Stimulated activated naive CD8-positive, alpha-beta T cell treated with anti-CD3 and anti-CD28 coated beads, Interleukin-15, Interleukin-2, amounts not matched to agents 100 U/mL and 50 U/mL, for 24 hours (primary cell): ENCODE measurements around the gene OR1K1.
A peak's percentile ranks its signal among the peaks of the same experiment; 100 is the strongest.
"Not testable (repeated sequence)": the region's sequence is repeated elsewhere in the genome, so short reads cannot be mapped to it uniquely, and the experiment has no call there.

Experiments
- ATAC-seq: fragments of 150-1000 bp; cut with Tn5 transposase; one replicate; pipeline ENCODE4 v1.10.0; 2021
- DNase-seq: peaks from one replicate; pipeline ENCODE4 v3.0.0; 2021

The OR1K1 gene

DNA sequence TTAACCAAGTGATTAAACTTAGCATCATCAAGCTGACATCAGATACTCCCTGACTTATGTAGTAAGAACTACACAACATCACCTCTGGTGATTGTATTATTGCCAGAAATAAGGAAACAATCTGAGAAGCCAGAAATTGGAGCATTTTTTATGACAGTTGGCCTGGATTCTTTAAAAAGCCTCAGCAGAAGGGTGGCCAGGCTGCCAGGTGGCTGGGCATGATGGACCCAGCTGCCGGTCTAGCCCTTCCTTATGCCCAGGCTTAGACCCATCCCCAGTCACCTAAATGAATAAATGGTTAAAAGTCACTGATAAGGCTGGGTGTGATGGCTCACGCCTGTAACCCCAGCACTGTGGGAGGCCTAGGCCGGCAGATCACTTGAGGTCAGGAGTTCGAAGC is 12.8 kb downstream of the OR1K1 start:
- no peak for DNase-seq
- no peak for ATAC-seq

DNA sequence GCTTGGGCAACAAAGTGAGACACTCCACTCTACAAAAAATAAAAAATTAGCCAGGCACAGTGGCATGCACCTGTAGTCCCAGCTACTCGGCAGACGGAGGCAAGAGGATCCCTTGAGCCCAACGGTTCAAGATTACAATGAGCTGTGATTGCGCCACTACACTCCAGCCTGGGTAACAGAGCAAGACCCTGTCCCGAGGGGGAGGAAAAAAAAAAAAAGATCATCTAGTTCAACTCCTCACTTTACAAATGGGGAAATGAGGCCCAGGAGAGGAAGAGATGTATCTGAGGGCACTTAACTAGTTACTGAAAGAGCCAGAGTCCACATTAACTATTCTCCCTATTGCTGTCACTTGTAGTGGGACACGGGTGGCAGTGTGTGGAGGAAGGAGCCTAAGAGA is 14.6 kb downstream of the OR1K1 start:
- no peak for DNase-seq
- no peak for ATAC-seq

DNA sequence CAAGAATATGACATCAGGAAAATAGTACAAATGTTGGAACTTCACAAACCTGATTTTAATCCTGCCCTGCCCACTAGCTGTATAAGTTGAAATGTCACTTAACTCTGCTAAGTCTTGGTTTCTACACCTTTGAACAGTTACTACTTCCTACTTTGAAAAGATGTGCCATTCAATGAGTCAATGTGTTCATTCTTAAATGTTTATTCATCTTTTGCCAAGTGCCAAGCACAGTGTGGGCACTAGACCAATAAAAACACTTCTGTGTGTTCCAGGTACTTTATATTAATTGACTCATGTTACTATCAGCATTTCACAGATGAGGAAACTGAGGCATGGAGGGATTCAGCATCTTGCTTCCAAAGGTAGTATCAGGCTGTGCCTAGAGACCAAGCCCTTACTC is 15.6 kb downstream of the OR1K1 start:
- DNase-seq (no peak), ATAC-seq (no peak)

GRCh38 chr9:122816163-122816867 is 16.4 kb downstream of the OR1K1 start:
- DNase-seq (peak; percentile 44), ATAC-seq (peak; percentile 78)

GRCh38 chr9:122819326-122819725 is 19.4 kb downstream of the OR1K1 start:
- ATAC-seq, result no peak
- no peak for DNase-seq

GRCh38 chr9:122819791-122820489 is 20.0 kb downstream of the OR1K1 start:
- ATAC-seq, result no peak

GRCh38 chr9:122820490-122820845 is 20.5 kb downstream of the OR1K1 start:
- ATAC-seq (no peak), DNase-seq (no peak)

More at GRCh38 chr9:122819791-122820489, 20.0 kb downstream of the OR1K1 start:
- DNase-seq, result no peak

GRCh38 chr9:122821278-122821943 is 21.5 kb downstream of the OR1K1 start:
- DNase-seq (no peak), ATAC-seq (no peak)

- ATAC-seq, result no peak
These were observed 22.1 kb downstream of the OR1K1 start for GRCh38 chr9:122822056-122822455.

DNA sequence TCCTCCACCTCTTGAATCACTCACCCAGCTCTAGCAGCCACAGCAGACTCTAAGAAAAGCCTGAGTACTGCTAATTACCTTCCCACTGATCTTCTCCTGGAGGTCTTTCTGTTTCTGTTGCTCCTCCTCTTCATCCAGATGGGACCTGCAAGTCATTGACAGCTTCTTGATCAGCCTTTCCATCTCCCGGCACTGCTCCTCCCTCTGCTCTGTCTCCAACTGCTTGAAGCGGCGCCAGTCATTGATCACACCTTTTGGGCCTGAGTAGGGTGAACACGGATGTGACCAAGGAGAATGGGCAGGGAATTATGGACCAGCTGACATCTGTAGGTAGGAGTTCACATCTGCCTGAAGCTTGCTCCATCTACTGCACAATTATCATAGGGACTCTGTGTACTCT is 23.0 kb downstream of the OR1K1 start:
- no peak for DNase-seq
- no peak for ATAC-seq

More at GRCh38 chr9:122822056-122822455, 22.1 kb downstream of the OR1K1 start:
- DNase-seq, result no peak

DNA sequence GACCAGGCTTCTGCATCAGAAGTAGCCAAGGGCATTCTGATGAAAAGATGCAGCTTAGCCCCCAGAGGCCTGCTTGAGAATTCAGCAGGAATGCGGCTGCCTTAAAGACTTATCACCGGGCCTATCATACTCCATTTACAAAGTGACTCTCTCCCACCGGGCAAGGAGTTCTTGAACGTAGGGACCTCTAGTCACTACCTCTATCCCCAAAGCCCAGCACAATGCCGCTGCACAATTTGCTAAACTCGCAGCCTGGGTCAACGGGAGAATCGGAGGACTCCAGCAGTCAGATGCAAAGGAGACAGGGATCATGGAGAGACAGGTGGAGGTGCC is 27.8 kb downstream of the OR1K1 start:
- DNase-seq, result no peak
- no peak for ATAC-seq

GRCh38 chr9:122828965-122829284 is 29.0 kb downstream of the OR1K1 start:
- DNase-seq, ATAC-seq: not testable (repeated sequence)

GRCh38 chr9:122832194-122832593 is 32.3 kb downstream of the OR1K1 start:
- no peak for ATAC-seq
- no peak for DNase-seq

GRCh38 chr9:122835313-122835731 is 35.4 kb downstream of the OR1K1 start:
- ATAC-seq (peak; percentile 59), DNase-seq (peak; percentile 21)

GRCh38 chr9:122837266-122837850 is 37.4 kb downstream of the OR1K1 start:
- DNase-seq, result no peak

DNA sequence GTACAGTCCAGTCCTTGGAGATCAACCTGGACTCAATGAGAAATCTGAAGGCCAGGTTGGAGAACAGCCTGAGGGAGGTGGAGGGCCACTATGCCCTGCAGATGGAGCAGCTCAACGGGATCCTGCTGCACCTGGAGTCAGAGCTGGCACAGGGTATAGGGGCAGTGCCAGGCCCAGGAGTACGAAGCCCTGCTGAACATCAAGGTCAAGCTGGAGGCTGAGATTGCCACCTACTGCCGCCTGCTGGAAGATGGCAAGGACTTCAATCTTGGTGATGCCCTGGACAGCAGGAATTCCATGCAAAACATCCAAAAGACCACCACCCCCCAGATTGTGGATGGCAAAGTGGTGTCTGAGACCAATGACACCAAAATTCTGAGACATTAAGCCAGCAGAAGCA is 38.5 kb downstream of the OR1K1 start:
- ATAC-seq, DNase-seq: not testable (repeated sequence)

More at GRCh38 chr9:122837266-122837850, 37.4 kb downstream of the OR1K1 start:
- ATAC-seq, result no peak

DNA sequence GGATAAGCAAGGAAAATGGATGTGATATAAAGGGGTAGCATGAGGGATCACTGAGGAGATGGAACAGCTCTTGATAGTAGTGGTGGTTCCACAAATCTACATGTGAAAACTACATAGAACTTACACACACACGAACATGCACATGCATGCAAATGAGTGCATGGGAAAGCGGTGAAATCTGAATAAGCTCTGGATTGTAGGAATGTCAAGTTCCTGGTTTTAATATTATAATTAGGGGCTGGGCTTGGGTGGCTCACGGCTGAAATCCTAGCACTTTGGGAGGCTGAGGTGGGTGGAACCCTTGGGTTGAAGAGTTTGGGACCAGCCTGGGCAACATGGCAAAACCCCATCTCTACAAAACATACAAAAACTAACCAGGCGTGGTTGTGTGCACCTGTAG is 41.6 kb downstream of the OR1K1 start:
- DNase-seq (no peak), ATAC-seq (no peak)

DNA sequence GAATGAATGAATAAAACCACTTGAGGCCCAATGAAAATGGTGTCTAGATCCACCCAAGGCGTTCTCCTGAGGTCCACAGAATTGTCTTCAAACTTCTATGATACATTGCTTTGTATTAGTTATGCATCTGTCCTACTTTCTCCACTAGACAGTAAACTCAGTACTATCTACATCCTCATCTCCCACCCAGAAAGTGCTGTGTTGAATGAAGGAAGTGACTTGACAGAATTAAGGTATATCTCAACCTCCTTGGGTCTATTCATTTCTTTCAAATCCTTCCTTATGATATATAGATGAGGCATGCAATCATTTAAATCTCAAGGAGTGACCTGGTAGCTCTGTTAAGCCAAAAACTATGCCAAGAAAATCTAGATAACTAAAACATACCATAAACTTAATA is 44.2 kb downstream of the OR1K1 start:
- DNase-seq, result no peak
- ATAC-seq, result no peak

DNA sequence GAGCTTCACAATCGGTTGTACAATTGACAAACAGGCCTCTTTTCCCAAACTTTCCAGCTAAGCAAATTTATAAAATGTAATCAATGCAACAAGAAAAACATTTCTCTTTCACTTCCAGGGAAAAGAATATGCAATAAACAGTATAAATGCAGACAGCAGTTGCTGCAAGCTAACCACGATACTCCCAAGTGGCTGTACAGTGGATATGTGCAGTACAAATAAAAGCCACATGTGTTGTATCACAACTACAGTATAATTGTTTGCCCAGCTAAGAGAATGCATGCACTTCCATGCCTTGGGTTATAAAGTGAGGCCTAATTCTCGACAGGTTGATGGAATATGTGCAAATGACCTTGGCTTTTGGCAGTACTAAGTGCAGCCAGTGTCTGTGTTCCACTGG is 45.2 kb downstream of the OR1K1 start:
- ATAC-seq (no peak), DNase-seq (no peak)

- DNase-seq (no peak), ATAC-seq (peak; percentile 47)
These were observed 46.5 kb downstream of the OR1K1 start for GRCh38 chr9:122846371-122846940.

DNA sequence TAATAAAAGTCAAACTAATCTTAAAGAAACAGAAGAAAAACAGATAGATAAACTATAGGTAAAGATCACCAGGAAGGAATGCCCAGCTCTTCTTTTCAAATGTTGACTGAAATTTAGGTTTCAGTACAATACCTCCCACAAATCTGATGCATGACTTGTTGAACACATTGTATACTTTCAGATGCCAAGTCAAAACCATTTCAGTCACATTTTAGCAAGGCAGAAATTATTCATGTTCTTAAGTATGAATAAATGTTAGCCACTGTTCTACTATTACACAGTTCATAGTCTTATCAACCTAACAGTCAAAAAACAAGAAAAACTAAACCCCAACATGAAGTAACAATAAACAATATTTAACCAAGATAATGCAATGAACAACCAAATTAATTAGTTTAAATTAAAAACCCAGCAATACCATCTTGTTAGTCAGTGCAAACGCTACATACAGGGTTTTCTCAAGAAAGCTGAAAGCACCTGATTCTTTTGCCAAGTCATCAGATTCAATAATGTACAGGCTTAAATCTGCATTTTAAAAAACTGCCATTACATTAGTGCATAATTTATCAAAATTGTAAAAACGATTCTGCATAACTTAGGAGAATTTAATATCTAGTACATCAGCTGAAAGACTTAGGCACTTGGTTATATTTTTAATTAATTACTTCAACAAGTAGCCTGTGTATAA is 48.5 kb downstream of the OR1K1 start:
- ATAC-seq (no peak), DNase-seq (no peak)
